GM12875 (cell line): ENCODE results near the gene NPL.

Source experiments
- H3K4me3 ChIP-seq: one replicate; pipeline ENCODE4 v1.5.1; 2011; ENCODE audit warnings: low read depth, low read length, control low read depth
- TF ChIP-seq, protein P1 (sequence below): IDR thresholded peaks from 2 replicates; pipeline ENCODE4 v1.5.1; 2011; ENCODE audit warnings: low read depth, mild to moderate bottlenecking, control low read depth, inconsistent platforms, low read length, moderate library complexity, borderline replicate concordance; ENCODE audit not compliant: insufficient read depth

The NPL gene

DNA sequence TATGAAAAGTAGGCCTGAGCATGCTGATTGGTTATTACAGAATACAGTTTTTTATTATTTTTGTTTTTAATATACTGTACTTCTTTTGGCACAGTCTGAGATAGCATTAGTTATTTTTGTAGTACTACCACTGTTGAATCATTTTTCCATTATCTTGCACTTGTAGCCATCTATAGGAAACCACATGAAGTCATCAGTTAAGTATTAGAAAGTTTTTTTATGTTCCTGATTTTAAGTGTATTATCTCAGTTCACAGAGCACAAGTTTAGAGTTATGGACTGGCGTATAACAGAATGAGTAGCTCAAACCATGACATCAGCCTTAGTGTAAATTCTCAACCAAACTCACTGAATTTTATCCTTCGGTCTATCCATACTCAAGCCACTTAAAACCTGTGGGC, 72.4 kb downstream of the NPL start:
- H3K4me3 ChIP-seq, result no peak overlapping the region
- TF ChIP-seq, protein P1, sequence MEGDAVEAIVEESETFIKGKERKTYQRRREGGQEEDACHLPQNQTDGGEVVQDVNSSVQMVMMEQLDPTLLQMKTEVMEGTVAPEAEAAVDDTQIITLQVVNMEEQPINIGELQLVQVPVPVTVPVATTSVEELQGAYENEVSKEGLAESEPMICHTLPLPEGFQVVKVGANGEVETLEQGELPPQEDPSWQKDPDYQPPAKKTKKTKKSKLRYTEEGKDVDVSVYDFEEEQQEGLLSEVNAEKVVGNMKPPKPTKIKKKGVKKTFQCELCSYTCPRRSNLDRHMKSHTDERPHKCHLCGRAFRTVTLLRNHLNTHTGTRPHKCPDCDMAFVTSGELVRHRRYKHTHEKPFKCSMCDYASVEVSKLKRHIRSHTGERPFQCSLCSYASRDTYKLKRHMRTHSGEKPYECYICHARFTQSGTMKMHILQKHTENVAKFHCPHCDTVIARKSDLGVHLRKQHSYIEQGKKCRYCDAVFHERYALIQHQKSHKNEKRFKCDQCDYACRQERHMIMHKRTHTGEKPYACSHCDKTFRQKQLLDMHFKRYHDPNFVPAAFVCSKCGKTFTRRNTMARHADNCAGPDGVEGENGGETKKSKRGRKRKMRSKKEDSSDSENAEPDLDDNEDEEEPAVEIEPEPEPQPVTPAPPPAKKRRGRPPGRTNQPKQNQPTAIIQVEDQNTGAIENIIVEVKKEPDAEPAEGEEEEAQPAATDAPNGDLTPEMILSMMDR, result no peak

DNA sequence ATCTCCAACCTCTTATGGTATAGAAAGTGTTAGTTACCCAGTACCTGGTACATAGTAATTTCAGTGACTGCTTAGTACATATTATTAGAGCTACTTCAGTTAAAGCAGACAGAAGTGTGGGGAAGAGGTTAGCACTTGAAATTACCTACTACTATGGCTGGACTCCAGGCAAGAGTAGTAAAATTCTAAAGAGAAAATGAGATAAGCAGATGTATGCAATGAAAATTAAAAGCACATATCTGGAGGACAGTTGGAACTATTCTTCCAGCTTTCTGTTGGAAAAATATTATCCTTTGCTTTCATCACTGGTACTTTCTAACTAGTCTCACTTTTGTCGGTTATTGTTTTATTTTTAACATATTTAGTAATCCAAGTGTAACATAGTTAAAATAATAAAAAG, 73.3 kb downstream of the NPL start:
- no peak overlapping the region for H3K4me3 ChIP-seq
- TF ChIP-seq, protein P1, result no peak

DNA sequence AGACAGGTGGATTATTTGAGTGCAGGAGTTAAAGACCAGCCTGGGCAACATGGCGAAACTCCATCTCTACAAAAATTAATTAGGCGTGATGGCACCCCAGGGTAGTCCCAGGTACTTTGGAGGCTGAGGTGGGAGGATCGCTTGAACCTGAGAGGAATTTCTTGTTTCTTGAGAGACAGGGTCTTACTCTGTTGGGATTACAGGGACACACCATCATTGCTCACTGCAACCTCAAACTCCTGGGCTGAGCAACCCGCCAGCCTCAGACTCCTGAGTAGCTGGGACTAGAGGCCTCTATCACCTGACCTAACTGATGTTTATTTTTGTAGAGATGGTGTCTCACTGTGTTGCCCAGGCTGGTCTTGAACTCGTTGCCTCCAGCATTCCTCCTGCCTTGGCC, 74.4 kb downstream of the NPL start:
- H3K4me3 ChIP-seq, result no peak overlapping the region
- TF ChIP-seq, protein P1, result no peak

DNA sequence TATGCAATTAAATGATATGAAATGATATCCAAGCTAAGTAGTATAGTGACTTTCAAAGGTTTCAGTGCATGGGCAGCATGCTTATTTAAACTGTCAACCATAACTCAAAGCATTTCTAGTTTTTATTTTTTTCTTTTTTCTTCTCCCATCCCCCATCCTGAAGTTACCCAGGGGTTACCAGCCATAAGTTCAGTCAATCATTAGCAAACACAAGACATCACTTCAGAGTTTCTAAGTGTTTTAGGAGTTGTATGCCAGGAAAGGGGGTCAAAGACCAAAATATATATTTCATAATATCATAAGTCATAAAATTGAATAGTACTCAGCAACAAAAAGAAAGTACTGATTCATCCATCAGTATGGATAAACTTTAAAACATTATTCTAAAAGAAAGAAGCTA, 78.3 kb downstream of the NPL start:
- no peak overlapping the region for H3K4me3 ChIP-seq
- TF ChIP-seq, protein P1, result no peak

DNA sequence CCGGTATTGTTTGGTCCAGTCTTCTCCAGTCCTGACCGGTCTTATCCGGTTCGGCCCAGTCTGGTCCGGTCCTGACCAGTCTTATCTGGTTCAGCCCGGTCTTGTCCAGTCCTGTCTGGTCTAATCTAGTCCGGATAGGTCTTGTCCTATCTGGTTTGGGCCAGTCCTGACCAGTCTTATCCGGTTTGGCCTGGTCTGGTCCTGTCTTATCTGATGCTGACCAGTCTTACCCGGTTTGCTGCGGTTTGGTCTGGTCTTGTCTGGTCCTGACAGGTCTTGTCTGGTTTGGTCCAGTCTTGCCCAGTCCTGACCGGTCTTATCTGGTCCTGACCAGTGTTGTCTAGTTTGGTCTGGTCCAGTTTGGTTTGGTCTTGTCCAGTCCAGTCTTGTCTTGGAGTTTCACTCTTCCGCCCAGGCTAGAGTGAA, 79.7 kb downstream of the NPL start:
- H3K4me3 ChIP-seq, result no peak overlapping the region
- TF ChIP-seq, protein P1, result no peak

DNA sequence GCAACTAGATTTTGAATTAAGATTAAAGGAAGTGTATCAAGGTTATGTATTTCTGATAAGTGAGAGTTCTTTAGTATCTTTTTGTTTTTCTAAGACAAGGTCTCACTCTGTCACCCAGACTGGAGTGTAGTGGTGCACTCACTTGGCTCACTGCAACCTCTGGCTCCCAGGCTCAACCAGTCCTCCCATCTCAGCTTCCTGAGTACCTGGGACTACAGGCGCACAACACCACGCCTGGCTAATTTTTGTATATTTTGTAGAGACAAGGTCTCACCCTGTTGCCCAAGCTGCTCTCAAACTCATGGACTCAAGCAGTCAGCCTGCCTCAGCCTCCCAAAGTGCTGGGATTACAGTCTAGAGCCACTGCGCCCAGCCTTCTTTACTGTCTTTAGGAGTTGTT, 83.3 kb downstream of the NPL start:
- no peak overlapping the region for H3K4me3 ChIP-seq
- TF ChIP-seq, protein P1, result no peak

DNA sequence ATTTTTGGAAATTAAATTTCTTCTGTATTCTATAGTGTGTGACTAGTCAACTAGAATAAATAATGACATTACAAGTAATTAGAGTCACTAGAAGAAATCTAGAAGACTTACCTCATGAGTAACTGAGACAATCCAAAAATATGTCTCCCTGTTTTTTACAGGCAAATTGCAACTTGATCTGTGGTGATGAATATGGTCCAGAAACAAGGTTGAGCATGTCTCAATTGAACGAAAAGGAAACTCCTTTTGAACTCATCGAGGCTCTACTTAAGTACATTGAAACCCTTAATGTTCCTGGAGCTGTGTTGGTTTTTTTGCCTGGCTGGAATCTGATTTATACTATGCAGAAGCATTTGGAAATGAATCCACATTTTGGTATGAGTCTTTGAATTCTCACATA, 86.3 kb downstream of the NPL start:
- no peak overlapping the region for H3K4me3 ChIP-seq
- TF ChIP-seq, protein P1, result no peak
